Activated T-cell treated with anti-CD3 and anti-CD28 coated beads, Interleukin-2, amount 50 U/mL, for 48 hours (primary cell): ENCODE data around the gene PDGFB.

Experiments
- DNase-seq, 2 experiments: peaks; one replicate each; pipeline ENCODE4 v3.0.0-alpha.2; 2020

PDGFB gene

DNA sequence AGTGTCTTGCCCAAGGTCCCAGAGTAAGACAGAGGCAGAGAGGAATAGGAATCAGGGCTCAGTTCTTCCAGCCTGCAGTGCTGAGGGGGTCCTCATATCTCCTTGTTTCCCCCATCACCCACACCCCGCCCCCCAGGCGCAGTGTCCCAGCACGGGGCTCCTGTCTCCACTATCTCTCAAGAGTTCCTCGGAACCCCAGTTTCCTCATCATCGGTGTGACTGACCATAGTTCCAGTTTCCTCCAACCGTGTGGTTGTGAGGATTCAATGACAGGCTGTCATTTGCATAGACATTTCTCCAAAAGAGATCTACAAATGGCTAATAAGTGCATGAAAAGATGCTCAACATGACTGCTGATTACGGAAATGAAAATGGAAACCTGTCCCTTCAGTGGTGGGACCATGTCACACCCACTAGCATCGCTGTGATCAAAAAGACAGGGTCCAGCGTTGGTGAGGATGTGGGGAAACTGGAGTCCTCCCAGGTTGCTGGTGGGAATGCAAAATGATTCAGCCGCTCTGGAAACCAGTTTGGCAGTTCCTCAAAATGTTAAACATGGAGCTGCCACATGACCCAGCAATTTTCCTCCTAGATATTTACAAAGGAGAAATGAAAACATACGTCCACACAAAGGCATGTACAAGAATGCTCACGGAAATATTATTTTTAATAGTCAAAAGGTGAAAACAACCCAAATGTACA is 31.8 kb upstream of the PDGFB start:
- no peak for DNase-seq

GRCh38 chr22:39275814-39276439 is 31.1 kb upstream of the PDGFB start:
- no peak for DNase-seq

GRCh38 chr22:39273950-39274887 is 29.4 kb upstream of the PDGFB start:
- no peak for DNase-seq

DNA sequence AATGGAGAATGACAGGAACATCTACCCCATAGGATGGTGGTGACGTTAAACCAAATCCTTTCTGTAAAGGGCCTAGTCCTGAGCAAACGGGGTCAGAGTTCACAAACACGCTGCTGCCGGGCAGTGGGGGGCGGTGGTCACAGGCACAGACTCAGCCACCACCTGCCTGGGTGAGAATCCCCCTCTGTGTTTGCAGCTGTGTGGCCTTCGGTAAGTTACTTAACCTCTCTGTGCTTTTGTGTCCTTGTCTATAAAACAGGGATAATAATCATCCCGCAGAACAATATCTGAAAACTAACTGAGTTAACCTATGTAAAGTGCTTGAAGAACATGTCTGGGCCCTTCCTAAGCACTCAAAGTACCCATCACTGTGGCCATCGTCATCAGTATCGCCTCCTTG is 26.0 kb upstream of the PDGFB start:
- DNase-seq = no peak

DNA sequence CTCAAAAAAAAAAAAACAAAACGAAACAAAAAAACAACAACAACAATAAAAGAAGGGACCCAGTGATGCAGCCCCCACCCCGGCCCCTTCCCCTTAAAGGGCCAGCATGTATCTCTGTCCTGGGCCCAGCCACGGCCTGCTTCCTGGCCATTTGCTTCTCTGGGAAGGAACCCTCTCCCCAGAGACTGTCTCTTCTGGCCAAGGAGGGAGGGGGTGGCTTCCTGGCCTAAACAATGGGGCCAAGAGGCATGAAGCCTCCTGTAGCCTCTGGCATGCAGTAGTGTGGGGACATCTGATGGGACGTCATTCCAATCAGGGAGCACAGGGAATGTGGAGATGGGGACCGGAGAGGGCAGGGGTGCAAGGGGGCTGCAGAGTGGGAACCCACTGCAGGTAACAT is 25.5 kb upstream of the PDGFB start:
- DNase-seq = no peak

DNA sequence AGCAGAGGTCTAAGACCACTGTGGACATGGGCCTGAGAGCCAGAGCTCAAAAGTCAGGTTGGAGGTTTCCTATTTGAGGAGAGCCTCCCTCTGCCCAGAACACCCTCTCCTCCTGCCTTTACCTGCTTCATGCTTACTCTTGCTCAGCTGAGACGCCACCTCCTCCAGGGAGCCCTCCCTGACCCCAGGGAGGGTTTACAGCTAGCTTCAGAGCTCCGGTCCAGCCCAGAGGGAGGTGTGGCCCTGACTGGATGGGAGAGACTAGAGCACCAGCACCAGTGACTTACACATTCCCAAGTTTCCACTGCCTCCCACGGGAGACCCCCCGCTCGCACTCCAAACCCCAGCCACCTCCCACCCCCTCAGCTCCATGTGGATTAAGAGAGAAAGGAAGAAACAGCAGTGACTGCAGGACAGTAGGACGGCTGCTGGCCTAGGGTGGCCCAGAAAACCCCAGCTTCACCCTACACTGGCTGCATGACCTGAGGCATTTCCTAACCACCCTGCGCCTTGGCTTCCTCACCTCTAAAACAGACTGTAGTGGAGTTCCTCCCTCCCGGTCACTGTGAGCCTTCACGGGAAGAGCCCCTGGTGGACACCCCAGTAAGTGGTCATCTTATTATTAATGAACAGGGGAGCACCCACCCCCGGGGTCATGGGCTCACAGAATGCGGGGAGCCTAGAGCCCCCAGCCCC is 24.5 kb upstream of the PDGFB start:
- no peak for DNase-seq

DNA sequence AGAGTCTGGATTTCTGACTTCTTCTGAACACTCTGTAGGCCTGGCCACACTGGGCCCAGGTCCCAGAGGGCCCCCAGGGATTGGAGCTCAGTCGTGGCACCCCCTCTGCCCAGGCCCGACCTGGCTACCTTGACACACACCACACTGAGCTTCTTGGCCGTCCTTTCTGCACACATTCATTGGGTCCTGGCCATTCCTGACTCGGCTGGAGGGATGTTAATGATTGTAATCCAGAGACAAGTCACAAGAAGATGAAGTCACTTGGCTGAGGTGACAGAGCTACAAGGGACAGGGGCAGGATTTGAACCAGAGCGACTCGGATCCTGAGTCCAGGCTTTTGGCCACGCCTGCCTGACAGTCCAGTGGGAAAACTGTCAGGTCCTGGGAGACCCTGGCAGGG is 23.9 kb upstream of the PDGFB start:
- no peak for DNase-seq

- DNase-seq = no peak
Observed at GRCh38 chr22:39267974-39268373, 23.2 kb upstream of the PDGFB start.

DNA sequence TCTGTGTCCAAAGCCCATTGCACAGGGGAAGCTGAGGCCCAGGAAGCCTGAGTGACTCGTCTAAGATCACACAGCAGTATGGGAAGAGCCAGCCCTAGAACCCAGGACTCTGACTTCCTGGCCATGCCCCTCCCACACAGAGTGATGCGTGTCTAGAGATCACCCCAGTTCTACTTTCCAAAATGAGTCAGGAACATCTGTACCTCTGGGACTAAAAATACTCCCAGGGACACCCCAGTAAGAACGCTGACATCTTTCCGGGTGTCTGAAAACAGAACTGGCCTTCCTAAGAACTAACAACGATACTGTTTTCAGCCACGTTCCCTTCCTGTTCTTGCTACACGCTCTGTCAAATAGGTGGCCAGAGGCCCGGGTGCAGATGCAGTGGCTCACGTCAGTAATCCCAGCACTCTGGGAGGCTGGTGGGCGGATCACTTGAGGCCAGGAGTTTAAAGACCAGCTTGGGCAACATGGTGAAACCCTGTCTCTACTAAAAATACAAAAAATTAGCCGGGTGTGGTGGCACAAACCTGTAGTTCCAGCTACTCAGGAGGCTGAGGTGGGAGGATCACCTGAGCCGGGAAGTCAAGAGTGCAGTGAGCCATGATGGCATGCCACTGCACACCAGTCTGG is 21.7 kb upstream of the PDGFB start:
- peak; percentile 68 to 74 for DNase-seq

DNA sequence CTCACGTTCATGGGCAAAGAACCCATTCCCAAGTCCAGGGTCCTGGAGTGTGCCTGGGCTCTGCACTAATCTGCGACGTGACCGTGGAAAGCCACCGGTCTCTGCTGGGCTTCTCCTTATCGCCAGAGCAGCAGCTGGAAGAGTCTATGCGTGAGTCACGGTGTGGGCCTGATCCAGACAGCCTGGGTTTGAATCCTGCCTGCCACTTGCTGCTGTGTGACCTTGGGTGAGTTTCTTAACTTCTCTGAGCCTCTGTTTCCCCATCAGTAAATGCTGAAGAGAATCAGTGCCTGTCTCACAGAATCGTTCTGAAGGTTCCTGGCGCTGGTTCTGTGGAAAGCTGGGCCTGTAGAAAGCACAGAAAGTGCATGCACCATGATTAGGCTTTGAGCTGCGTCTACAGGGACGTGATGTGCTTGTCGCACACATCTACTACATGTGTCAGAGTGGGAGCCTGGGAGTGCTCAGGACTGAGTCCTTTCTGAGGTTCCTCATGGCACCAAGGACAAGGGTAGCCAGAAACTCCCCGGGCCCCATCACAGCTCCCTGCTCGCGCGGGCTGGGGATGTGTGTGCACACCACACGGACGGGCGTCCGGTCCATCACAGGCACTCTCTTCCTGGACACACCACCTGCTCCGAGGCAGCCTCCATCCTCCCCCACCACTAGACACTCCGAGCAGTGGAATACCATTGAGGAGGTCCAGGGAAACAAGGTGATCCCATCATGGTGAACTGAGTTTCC is 20.5 kb upstream of the PDGFB start:
- DNase-seq = no peak

DNA sequence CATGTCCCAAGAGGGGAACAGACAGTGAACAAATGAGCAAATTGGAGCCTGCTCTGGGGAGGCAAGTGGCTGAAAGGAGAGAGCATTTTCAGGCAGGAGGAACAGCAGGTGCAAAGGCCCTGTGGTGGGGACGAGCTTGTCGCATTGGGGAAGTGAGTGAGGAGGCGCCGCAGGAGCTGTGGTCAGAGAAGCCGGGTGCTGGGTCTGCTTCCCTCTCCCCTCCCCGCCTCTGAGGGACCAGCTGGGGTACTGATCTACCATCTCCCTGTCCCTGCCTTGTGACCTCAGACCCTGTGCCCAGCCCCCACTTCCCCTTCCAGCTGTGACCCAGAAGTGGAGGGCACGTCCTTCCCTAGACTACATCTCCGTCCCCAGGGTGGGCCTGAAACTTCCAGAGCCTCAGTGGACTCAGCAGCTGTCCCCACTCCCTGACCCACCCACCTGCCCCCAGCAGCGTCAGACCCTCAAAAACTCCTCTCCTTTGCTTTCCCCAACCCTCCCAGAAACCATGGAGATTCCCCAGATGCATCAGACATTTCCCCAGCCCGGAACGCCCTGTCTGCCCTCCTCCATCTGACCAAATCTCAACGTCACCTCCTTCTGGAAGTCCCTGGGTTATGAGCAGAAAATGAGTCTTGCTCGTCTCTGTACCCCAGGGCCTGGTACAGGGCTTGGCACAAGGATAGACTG is 19.7 kb upstream of the PDGFB start:
- no peak for DNase-seq

DNA sequence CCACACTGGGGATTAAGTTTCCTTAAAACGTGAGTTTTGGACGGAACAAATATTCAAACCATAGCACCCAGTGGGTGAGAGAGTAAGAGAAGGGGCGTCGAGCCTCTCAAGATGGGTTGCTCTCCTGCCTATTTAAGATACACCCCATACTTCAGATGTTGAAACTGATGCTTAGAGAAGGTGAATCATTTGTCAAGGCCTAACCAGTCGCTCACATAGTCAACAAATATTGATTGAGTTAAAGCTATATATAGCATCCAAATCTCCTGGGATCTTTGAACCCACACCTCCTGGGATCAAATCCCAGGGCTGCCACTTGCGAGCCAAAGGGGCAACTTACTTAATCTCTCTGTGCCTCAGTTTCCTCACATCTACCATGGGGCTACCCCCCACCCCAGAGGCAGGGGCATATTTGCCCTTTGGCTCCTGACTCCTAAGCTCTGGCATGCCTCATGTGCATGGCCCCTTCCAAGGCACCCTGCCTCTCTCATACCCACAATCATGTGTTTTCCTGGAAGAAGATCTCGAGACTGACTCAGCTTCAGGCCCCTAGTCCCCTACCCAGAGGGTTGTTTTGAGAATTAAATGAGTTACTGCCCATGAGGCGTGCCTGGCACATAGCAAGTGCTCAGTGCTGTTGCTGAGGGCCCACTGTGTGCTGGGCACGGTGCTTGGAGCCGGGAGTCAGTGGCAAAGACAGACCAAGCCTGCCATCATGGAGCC is 19.0 kb upstream of the PDGFB start:
- DNase-seq = no peak

- DNase-seq = no peak
Observed at GRCh38 chr22:39259666-39260065, 14.9 kb upstream of the PDGFB start.

DNA sequence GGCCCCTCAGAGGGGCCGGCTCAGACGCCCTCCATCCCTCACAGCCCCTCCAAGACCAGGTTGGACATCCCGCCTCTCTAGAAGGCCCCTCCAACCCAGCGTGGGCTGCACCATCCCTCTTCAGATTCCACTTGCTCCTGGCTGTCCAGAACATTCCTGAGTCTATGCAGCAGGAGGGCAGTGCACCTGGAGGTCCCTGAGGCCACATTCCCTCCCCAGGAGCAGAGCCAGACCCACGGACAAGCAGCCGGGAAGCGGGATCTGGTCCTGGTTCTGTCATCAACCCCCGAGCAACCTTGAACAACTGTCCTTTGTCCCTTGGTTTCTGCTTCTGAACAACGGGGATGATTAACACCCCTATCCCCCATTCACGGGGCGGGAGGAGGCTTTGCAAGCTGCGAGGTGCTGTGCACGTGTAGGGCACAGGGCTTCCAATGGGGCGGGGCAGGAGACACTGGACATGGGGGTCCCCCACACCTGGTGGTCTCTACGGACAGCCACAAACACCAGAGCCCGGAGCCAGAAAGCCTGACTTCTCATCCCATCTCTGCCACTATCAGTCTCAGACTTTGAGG is 13.2 kb upstream of the PDGFB start:
- DNase-seq = no peak

DNA sequence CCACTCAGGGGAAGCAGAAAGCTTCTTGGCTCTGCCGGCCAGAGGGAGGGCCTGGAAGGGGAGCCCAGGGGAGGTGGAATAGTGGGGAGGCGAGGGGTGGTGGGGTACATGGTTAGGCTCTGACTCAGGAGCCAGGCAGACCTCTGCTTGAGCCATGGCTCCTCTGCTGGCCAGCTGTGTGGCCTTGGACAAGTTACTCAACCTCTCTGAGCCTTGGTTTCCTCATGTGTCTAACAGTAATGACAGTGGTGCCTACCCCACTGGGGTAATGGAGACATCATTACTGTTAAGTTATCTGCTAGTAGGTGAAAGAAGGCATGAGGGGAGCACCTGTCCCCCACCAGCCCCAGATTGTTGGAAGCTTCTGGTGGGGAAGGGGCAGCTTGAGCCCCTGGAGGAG is 12.2 kb upstream of the PDGFB start:
- no peak for DNase-seq

GRCh38 chr22:39256186-39256552 is 11.4 kb upstream of the PDGFB start:
- no peak for DNase-seq

- DNase-seq = no peak
Observed at GRCh38 chr22:39255449-39256185, 10.8 kb upstream of the PDGFB start.

DNA sequence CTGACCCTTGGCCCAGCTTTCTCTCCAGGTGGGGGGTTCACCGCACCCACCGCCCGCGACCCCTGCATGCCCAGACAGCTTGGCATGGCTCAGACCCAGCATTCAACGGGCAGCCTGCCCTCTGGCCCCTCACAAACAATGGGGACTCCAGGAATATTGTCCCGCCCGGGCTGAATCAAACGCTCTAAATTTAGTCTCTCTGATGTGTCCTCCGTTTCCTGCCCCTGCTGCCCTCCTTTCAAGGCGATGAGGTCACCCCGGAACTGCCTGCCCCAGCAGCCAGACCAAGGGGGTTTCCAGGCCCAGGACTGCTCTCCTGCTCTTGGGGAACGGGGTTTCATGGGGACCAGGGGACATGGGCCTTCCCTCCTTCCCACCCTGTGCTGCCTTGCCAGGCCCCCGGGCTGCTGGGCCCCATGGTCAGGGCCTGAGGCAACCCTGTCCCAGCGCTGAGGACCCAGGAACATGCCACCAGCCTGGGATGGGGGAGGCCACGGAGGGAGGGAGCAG is 10.1 kb upstream of the PDGFB start:
- peak; percentile 62 to 70 for DNase-seq

DNA sequence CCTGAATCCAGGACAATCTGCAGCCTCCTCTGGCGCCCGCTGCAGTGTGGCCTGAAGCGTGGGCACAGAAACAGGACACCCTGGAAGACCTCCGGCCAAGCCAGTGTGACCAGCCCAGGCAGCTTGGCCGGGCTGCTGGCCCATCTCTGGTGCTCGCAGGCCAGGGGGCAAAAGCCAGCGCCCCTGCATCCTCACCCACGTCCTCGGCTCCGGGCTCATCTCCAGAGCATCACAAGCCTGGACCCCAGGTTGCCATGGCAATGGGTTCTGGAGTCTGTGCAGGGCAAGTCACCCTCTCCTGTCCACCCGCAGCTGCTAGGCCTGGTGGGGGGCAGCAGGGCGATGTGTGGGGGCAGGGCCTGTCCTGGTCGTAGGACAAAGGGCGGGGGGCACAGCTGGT is 9.3 kb upstream of the PDGFB start:
- no peak for DNase-seq
